HG03060 (cell line): Measurements from ENCODE around the gene WDR7.

Source experiments
- ATAC-seq: cut with Tn5 transposase; IDR thresholded peaks from one replicate; pipeline ENCODE4 v1.9.1; 2021; ENCODE audit warnings: low read depth, moderate number of reproducible peaks; ENCODE audit not compliant: unreplicated experiment

Gene WDR7

DNA sequence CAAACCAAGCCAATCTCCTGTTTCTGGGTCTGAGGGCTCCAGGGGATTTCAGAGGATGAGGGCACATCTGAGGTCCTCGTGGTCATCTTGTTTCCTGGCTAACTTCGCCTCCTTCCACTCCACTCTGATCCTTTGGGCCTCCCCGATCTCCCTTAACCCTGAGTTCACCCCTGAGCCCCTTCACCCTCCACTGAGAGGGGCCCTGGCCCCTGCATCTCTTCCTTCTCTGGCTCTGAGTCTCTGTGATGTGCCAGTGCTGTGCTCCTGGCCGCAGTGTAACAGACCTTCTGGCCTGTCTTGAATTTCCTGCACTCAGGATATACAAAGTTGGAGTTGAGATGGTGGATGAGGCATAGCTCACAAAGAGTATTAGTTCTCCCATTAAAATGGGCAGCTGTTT is 411.0 kb downstream of the WDR7 start:
- no peak for ATAC-seq

DNA sequence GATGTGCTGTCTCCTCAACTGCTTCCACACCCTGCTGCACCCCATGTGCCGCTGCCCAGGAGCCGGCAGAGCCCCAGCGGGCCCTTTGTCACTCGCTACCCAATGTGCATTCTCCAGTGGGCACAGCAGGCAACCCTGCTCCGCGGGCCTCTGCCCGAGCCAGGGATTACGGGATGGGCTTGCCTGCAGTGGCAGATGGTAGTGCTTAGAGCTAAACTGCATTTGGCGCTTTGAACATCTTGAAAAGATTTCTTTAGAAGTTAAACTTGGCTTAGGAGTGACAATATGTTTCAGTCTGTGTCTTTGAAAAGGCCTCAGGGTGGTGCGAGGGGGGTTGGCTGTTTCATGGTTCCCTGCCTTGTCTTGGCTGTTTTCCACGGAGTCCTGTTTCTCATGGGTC is 411.7 kb downstream of the WDR7 start:
- no peak for ATAC-seq

DNA sequence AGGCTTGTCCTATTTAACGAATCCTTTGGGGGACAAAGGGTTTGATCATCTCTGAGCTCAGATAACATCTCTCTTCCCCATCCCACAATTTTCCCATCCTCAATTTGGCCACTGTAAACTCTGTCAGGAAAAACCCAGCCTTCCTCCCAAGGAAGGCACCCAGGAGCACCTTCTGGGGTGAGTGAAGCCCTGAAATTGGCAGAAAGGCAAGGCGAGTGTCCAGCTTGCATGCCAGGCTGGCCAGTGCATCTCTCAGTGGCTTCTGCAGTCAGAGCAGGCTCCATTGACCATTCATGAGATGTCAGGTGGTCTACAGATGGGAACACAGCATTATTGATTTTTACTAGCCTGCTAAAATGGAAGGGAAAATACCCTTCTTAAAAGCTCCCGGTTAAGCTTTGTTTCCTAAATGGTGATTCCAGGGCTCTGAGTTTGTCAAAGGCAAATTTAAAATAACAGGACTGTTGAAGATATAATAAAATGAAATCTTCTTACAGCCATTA is 412.5 kb downstream of the WDR7 start:
- ATAC-seq: no peak

DNA sequence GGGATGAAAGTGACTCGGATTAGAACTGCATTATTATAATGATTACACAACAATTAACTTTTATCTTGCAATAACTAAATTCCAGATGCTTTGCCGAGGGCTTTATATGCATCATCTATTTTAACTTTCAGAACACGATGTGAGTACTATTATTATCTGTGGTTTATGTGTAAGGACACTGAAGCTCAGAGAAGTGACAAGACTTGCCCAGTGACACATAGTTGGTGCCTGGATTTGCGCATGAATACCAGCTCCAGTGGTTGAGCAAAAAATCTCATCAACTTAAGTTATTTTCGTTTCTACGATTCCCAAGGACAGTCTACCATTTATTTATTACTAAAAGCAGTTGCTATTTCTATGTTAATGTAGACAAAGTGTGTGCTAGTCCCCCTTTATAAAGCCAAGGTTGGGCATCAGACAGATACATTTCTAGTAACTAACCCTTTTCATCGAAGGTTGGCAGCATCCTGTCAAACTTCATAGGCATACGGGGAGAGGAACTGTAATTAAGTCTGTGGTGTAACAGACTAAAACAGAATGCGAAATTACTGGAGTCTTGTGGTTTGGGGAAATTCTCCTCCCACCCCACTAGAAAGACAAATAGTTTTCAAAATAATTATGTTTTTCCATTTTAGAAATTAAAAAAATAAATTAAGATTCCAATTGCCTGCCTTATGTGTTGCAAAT is 422.5 kb downstream of the WDR7 start:
- no peak for ATAC-seq

DNA sequence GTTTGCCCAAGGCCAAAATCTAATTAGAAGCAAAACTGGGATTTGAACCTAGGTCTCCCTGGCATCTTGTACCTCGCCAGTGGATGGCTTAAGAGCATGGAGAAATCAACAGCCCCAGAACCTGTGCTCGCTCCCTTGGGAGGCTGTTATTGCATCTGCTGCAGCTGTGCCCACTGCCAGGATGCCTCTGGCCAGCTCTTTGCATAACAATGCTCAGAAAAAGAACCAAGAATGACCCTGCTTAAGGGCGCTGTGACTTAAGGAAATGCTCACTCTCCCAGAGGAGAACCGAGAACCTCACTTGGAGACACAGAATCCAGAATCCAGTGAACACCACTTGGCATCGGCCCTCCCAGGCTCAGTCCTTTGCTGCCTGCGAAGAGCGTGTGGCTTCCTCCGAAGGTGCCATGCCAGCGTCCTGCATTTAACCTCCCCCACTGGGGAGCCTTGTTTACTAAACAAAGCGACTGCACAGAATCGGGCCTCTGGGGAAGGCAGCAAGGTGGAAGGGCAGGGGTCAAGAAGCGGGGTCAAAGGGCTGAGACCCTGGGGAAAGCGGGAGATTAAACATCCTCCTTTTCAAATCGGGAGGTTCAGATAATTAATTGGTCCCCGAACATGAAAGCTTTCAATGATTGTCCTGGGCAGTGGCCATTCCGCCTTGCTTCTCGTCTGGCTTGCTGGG is 424.7 kb downstream of the WDR7 start:
- ATAC-seq: no peak

DNA sequence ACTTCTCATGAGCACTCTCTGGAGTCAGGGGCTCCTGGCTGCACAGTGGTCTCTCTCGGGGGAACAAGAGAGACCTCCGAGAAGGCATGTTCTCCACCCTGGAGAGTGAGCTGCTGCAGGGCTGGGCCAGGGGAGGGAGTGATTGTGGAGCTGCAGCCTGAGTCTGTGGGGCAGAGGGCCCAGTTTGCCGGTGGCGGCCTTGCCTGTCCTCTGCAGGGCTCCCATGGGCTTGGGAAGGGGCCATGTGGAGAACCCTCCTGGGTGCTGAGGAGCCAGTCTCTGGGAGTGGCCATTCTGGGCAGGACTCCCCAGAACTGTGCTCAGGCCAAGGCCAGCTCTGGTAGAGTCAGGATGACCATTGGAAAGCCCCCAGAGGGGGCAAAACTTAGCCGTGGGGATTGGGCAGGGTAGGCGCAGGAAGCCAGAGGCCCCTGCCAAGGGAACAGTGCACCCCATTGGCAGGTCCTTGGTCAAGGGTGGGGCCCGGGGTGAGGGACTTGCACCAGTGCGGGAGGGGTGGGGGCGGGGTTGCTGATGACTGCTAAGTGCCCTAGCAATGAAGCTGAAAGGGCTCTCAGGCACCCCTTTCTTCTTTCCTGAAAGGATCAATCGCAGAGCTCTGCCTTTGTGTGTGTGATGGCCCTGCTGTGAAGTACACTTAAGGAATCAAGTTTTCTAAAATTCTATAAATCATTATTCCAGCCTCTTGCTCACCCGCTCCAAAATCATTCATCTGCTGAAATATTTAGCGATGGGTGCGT is 426.0 kb downstream of the WDR7 start:
- no peak for ATAC-seq

DNA sequence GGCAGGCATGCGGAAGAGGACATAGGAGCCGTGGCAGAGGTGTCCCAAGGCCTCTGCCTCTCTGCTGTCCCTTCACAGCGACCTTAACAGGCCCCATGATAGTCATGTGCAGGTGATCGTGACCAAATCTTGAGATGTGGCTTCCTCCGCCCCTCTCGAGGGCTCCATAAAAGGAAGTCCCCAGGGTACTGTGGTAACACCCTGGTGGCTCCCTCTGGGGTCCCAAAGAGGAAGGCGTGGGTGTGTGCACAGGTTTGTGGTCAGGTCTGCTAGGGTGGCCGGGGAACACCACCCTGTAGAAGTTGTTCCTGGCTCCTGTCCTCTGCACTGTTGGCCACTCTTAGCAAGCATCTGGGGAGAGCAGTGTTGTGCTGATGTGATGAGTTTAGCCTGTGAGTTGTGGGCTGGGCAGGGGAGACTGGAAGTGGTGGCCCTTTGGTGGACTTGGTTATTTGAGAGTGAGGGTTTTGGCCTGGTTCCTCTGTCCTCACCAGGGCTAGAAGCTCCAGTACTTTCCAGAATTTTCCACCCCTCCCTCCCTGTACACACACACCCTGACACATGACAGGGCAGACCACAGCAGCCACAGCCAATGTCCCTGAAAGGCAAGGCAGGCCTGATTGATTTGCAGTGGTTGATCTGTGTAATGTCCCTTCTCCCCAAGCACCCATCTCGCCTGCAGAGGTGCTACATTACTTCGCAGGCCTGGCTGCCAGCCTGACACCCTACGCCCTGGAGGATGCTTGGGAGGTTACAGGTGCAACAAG is 426.8 kb downstream of the WDR7 start:
- peak; percentile 94 for ATAC-seq

DNA sequence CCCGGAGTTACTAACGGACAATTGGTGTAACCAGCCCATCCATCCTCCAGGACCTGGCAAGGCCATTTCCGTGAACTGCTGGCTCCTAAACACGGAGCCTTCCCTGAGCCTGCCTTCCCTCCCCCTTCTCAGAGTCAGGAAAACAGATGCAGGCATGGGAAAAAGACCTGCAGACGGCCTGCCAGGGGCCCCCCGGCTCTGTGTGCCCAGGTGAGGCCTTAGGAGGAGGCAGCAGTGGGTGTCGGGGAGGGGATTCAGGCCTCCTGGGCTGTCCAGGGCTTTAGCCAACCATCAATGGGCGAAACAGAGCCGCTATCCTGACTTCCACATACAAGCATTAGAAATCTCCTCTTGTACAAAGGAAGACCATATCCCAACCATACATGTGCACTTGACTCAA is 427.5 kb downstream of the WDR7 start:
- ATAC-seq: no peak

DNA sequence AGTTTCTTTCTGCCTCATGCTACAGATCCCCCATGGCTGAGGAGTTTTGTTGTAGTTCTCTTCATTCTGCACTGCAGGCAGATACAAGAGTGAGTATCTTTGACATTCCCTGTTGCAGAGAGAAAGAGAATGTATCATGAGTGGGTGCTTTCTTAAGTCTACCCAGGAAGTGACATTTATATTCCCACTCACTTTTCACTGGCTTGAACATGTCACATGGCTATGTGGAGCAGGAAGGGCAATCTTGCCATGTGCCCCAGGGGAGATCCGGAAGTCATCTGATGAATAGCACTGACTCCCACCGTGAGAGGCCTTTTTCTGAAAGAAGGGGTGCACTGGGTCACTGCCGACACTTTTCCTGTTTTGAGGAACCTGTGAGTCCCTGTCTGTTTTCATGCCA is 429.3 kb downstream of the WDR7 start:
- no peak for ATAC-seq

DNA sequence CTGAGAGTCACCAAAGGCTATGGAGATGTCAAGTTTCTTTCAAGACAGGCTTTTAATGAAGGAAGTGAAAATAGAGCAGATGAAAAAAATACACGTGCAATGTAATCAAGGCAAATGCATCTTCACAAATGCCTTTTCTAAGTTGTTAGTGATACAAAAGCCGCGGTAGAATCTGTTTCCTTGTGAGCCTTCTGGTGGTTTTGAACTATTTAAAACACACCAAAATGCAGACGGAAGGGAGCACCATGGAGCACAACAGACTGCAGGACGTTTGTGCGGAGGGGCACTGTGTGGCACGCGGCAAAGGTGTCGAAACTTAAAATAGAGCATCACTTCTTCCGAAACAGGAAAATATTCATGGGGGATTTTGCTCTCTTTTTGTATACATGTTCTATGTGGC is 430.7 kb downstream of the WDR7 start:
- ATAC-seq: no peak

DNA sequence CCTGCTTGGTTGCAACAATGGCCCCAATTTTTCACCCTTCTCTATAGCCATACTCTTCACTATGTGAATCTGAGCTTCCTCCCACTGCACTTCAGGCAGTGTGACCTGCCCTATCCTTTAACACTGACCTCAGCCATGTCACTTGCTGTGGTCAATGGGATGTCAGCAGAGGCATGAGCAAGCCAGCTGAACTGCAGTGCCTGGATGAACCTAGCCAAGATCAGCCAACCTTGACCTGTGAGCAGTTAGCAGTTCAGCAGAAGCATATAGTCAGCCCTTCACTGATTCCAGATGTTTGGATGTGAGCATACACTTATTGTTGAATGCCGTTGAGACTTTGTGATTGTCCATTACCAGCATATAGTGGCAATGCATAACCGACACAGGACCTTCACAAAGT is 432.3 kb downstream of the WDR7 start:
- ATAC-seq: no peak

DNA sequence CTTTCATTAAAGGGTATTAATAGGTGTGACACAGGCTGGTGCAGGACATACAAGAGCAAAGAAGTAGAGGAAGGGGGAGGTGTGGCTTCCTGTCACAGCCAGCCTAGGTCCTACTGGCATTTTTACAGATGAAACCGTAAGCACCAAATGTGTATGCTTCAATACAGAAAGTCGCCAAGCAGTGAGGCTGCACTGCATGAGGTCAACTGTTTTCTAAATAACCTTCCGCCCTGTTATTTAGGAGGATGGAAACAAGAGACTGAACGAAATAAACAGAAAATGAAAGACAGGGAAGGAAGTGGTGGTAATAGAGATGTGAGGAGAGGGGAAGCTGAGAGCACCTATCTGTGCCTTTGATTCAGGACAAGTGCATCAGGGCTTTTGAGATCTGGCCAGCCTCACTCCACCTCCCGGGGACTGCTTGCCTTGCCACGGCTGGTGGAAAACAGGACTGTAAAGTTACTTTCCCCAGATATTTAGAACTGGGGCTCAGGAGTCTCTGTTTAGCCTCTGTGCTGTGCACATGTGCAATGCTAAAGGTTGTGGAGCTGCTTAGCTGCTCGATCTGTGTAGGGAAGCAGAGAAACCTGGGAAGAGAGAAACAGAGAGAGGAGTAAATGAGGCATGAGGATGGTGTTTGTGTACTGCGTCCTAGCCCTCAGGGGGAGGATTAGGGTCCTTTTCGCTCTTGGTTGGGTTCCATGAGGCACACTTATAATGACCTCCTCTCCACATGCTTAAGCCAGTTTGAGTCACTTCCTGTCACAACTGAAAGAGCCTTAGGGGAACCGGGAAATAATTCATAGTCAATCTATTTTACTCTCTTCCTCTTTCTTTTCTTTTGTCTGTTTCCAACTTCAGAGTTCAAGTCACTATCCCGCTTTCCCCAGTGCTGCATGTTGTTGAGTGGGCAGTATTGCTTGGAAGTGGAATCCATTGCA is 433.4 kb downstream of the WDR7 start:
- peak; percentile 38 for ATAC-seq

DNA sequence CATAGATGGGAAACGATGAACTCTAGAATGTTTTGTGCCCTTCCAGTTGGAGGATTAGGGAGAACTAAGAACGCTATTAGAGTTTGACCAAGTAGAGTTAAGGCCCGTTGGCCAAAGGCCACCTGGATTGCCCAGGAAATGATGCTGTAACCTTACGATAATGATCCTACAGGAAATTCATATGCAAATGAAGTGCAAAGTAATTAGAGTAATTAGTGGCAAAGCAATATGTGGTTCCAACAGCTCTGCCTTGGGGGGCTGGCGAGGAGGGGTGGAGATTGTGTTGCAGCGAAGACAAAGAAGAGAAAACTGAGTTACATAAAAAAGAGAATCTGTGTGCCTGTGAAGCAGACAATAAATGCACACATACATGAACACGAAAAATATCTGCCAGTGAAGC is 434.2 kb downstream of the WDR7 start:
- no peak for ATAC-seq

DNA sequence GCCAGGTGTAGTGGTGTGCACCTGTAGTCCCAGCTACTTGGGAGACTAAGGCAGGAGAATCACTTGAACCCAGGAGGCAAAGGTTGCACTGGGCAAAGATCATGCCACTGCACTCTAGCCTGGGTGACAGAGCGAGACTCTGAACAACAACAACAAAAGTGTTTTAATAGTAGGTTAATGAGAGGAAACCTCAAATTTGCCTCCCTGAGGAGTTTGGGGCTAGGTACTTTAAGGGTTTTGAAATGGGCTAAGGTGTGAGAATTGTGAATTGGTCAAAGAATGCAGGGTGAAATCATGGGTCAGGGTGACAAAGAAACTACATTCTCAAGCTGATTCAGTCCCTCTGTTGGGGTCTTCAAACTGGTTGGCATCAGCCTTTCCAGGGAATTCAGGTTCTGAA is 435.0 kb downstream of the WDR7 start:
- ATAC-seq: no peak
